HG03354 (cell line): ENCODE results near the gene EFNA2.

Experiments
- ATAC-seq: cut with Tn5 transposase; IDR thresholded peaks from one replicate; pipeline ENCODE4 v1.9.1; 2021; ENCODE audit warnings: mild to moderate bottlenecking; ENCODE audit not compliant: unreplicated experiment, poor library complexity, severe bottlenecking

The EFNA2 gene

DNA sequence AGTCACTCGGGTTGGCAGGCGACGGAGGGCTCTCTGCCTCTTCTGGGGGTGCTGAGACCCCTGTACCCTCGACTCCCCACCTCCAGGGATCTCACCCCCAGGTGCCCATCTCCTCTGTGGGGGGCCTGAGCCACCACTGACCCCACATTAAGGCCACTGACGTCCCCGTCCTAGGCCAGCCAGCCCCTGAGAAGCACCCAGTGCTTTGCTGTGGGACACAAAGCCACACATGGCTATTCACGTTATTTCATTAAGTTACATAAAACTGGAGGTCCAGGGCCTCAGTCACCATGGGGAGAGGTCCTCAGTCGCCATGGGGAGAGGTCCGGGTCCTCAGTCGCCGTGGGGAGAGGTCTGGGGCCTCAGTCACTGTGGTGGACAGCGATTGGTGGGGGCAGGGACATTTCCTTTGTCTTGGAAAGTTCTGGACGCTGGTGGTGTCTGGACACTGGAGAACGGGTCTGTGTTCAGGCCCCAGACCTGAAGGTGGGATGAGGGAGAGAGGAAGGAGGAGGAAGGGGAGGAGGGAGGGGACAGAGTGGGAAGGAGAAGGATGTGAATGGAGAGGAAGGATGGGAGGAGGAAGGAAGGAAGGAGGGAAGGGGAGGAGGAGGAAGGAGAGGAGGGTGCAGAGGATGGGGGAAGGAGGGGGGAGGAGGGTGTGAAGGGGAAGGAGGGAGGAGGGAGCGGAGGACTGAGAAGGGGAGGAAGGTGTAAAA is 3.9 kb upstream of the EFNA2 start:
- ATAC-seq, result no peak

DNA sequence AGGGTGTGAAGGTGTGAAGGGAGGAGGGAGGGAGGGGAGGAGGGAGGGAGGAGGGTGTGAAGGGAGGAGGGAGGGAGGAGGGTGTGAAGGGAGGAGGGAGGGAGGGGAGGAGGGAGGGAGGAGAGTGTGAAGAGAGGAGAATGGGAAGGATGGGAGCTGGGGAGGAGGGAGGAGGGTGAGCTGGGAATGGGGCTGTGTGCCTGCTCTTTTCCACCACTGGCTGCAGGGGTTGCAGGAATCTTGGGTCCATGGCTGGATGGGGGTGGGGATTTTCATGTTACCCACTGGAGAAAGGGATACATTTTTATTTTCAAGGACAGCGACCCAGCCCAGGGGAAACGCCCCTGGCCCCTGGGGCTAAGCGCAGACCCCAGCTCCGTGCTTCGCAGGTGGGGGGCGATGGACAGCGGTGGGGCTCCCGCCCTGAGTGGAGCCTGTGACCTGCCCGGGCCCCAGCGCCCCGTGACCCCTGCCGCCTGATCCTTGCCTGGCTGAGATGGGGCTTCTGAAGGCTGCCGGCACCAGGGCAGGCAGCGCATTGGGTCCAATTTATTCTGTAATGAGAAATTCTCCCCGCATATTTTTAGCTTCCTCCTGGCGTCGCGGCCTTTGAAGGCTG is 3.0 kb upstream of the EFNA2 start:
- ATAC-seq, result no peak

DNA sequence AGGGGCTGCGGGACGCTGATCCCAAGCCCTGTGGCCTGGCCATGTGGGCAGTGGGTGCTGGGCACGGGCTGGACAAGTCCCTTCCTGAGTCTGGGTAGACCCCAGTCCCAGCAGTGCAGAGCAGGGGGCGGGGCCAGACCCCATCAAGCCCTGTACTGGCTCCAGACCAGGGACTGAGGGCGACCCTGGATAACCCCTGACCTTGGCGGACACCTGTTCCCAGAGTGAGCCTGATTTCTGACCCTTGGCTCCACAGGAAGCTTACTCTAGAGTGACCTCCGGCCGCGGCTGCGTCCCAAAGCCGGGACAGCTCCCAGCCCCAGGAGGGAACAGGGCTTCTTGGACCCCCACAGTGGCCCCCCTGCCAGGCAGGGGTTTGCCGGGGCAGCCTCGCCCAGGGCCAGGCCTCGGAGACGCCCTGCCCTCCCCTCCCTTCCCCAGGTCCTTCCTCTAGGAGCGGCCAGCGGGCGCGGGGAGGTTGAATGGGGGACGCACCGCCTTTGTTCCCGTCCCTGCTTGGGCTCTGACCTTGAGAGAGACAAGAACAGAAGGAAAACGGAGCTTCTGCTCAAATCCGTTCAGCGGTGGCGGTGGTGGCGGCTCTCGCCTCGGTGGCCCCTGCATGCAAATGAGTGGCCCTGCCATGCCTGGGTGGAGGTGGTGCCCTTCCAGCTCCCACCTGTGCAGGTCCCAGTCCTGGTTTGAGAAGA is 2.3 kb upstream of the EFNA2 start:
- ATAC-seq, result no peak

DNA sequence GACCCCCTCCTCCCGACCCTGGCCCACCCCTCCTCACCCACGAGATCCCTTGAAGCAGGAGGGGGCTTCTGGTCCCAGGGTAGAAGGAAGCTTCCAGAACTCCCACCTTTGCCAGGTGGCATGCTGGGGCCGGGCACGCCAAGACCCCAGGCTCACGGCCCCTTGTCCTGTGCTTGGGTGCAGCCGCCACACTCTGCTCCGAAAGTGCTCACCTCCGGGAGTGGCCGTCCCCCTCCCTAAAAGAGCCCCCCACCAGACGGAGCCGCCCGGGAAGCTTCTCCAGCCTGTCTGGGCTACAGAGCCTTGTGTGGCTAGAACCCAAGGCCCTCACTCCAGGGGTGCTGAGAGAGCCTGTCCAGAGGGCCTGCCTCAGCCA is 1.8 kb upstream of the EFNA2 start:
- no peak for ATAC-seq

DNA sequence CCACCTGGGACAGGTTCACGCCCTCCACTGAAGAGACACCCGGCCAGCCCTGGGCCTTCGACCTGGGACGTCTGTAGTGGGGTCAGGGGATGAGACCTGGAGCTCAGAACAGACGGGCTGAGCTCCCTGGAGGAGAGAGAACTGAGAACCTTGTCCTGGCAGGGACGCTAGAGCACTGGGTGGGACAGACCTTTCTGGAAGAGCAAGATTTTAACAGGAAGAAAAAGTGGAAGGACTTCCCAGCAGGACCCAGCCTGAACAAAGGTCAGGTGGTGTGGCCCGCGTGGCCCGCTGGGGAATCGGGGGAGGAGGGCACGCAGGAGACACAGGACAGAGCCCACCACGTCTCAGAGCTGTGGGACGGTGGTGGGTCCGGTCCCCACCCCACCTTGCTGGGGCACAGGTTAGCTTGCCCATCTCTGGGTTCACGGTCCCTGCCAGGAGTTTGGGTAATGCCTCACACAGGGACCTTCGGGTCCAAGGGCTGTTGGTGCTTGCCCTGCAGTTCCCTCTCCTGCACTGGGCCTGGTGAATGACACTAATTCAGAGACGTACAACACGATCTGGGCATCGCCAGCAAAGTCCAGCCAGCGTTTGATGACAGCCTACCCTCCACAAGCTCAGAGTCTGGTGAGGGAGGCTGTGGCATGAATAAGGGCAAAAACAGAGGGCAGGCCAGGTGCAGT is 1.2 kb upstream of the EFNA2 start:
- ATAC-seq, result no peak

DNA sequence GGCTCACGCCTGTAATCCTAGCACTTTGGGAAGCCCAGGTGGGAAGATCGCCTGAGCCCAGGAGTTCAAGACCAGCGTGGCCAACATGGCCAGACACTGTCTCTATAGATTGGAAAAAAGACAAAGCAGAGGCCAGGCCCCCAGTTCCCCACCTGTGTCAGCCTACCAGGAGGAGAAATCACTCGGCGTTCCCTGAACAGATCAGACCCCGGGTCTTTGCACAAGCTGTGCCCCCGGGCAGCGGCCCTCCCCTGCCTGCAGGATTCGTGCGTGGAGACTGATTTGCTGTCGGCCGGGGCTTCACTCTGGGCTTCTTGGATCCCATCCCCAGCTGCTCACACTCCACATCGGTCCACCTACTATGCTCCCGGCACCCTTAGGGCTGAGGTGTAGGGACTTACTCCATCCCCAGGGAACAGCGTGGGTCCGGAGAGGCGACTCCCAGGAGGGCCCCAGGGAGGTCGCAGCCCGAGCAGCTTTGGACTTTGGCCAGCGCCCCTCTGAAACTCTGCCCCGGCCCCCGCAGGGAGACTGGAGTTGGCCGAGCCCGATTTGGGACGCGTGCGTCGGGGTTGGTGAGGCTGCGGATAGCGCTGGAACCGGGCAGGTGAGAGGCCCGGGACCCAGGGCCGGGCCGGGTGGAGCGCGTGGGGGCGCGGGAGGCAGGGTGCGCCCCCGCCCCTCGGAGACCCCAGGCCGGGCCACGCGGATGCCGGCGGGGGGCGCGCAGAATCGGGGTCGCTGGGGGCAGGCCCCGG is 515 bp upstream of the EFNA2 start:
- no peak for ATAC-seq

DNA sequence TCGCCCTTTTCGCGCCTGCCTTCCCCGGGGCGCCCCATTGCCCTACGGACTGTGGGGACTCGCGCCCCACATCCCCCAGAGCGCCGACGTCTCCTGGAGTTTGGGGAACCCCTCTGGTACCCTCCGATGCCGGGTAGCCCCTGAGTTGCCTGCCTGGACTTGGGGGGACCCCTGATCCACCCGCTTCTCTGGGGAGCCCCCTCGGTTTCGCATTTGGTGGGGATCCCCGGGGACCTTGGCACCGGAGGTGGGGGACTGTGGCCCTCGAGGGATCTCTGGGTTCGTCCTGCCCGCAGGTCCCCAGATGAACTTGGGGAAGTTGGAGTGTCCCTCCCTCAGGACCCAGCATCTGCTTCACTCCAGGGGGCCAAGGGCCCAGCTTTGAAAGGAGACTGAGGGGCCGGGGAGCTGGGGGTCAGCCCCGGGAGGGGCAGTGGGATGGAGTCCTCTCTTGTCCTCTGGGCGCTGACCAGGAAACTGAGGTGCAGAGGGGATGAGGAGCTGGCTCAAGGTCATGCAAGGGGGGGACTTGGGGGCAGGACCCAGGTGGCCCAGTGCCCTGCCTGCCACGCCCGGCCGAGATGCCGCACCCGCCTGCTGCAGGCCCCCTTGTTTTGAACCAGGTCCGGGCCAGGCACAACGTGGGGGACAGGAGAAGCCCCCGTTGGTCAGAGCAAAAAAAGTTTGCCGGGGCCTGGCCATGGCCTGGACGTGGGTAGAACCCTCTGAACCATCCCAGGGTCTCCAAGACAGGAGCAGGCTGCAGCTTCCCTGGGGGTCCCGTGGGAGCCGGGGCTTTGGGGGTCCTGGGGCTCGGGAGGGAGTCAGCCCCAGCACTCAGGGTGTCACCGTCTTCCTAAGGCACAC is 1.0 kb downstream of the EFNA2 start:
- no peak for ATAC-seq

DNA sequence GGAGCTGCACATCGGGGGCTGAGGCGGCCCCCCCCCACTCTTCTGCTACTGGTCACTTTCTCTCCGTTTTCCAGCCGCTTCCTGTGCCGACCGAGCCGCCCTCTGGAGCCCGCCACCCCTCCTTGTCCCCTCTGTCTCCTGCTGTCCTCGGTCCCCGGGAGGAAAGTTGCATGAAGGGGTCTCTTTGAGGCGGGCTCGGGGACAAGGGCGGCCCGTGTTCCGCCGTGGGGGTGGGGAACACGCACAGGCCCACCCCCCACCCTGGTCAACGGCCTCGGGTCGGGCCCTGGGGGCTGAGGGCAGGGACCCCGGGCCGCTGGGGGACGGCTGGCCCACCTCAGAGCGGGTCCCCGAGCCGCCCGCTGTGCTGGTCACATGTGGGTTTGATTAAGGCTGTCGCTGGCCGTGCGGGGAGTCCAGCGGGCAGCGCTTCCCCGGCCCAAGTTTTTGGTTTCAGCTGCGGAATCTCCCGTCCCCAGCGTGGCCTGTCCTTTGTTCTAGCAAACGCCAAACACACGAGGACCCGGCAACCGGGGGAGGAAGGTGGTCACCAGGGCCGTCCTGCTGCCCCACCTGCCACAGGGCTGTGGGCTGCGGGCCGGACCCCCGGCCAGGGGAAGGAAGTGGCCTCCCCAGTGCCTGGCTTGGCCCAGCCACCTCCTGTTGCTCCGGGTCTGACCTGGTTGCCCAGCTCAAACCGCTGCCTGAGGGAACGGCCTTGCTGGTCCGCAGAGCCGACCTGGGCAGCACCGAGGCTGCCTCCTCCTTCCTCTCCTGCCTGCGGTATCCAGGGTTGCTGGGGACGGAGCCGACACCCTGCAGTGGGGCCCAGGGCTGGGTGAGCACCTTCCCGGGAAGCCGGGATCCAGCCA is 1.9 kb downstream of the EFNA2 start:
- no peak for ATAC-seq

DNA sequence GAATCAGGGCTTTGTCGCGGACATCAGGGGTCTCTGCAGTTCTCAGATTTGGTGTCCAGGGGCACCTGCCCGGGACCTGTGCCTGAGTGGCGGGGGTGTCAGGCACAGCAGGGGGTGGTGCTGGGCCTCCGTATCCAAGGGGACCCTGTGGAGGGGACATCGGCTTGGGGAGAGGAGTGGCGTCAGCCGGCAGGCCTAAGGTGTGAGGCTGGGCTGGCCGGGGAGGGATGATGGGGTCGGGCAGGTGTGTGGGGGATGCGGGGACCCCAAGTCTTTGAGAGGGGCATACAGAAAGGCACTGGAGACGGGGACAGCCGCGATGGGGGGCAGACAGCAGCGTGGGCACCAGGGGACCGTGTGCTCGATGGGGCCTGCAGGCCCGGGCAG is 2.5 kb downstream of the EFNA2 start:
- no peak for ATAC-seq

DNA sequence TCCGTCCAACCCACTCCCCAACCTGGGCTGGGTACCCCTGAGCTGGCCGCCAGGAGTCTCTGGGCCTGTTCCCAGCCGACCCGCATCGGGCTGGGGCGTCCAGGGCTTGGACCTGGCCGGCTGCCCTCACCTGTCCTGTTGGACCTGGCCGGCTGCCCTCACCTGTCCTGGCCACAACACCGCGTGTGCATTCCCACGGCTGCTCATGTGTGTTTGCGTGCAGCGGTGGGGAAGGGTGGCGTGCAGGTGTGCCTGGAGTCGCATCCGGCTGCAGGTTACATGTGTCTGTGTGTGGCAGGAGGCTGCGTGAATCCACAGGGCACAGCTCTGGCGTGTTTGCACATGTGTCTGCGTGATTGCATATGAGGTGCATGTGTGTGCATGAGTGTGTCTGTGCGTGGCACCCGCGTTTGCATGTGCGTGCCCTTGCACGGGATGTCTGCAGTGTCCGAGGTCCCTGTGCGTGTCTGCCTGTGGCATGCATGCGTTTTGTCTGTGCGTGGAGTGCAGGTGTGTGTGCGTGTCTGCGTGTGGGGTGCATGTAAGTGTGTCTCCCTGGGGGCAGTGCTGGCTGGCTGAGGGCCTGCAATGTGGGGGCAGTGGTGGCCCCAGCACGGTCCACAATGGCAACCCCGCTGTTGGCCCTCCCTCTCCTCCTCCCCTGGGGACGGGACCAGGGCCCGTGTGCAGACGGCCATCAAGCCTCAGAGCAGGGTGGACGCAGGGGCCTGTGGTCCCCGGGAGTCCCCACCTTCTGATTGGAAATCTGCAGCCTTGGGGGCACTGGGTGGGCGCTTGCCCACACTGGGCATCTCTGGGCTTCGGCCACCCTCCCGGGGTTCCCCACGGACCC is 3.4 kb downstream of the EFNA2 start:
- ATAC-seq, result no peak

DNA sequence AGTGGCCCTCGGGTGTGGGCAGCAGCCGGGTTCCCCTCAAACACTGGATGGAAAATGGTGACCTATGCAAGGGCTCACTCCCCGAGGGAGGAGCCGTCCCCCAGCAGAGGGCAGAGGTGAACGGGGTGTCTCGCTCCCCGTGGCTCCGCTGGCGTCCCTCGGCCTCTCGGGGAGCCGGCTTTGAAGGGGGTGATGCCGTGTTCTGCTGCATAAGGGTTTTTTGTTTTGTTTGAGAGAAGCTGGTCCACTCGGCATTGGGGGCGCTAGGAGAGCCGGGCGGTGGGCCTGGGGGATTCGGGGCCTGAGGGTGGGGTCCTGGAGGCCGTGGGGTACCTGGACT is 4.0 kb downstream of the EFNA2 start:
- no peak for ATAC-seq

DNA sequence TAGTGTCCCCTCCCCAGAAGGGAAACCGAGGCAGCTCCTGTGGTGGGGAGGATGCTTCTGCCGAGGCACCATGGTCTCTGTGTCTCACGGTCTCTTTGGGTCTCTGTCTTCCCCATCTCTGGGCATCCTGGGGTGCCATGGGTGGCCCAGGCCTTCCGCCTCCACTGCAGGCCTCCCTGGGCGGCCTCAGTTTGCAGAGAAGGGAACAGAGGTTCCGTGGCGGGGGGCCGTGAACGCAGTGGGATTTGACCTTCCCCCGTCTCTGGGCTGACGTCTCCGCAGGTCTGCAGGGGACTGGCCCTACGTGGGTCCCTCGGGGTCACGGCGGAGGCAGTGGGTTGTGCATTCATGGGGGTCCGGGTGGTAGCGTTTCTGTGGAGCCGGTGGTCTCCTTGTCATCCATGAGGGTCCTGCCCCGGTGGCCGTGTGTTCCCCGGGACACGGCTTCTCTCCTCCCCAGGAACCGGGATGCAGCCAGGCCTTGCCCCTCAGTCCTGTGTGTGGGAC is 4.6 kb downstream of the EFNA2 start:
- ATAC-seq, result no peak

DNA sequence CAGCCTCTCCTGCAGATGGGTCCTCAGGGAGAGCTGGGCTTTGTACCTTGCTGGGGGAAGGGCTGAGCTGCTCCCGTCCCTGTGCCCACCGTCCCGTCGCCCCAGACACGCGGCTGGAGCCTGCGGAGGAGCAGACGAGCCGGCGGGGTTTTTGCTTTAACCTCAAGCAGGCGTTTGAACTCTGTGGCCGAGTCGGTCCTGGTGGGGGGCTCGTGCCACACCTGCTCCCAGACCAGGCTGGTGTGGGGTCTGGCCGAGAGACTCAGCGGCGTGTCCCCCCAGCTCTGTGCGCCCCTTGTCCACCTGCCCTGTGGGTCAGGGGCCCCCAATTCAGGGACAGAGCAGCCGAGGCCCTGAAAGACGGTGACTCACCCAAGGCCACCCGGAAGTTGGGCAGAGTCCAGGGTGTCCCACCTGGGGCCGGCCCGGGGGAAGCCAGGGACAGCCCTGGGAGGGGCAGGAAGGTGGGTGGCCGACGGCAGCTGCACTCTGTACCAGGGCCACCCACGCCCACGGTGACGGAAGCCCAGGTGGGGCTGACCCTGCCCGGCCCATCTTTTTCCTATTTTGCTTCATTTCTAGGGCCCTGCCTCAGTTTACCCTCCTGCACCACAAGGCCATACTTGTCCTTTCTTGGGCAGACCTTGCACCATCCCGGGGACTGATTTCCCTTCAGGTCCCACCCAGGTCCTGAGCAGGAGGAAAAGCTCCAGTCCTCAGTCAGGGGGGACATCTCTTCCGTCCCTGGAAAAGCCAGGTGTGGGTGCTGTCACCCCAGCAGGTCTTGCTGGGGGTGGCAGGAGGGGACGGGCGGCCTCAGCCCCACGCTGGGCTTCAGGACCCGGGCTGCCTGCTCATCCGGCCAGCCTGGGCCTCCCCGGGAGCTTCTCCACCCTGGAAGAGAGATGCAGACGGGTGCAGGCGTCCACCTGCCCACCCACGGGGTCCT is 5.3 kb downstream of the EFNA2 start:
- ATAC-seq, result no peak

DNA sequence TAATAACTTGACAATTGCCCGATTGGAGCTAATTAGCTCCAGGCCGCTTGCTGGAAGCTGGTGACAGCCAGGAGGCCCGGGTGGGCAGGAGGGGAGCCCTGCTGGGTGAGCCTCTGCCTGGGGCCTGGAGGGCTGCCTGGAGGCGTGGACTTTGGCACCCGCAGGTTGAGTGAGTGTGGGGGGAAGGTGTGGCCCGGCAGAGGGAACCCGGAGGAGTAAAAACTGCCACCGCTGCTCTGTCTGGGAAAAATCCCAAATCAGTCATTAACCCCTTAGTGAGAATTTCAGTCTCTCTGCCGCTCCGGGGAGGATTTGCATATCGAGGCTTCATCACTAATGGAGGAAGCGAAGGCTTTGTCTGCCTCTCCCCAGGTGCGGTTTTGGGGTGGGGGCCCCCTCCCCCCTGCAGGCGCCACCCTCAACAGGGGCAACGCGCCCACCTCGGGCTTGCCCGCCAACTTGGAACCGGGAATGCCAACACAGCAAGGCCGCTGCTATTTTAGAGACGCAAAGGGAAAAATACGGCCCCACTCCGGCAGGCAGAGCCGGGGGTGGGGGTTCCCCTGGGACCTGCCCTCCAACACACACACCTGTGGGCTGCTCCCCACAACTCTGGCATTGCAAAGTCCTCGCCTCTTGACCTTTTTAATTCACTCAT is 6.2 kb downstream of the EFNA2 start:
- no peak for ATAC-seq

DNA sequence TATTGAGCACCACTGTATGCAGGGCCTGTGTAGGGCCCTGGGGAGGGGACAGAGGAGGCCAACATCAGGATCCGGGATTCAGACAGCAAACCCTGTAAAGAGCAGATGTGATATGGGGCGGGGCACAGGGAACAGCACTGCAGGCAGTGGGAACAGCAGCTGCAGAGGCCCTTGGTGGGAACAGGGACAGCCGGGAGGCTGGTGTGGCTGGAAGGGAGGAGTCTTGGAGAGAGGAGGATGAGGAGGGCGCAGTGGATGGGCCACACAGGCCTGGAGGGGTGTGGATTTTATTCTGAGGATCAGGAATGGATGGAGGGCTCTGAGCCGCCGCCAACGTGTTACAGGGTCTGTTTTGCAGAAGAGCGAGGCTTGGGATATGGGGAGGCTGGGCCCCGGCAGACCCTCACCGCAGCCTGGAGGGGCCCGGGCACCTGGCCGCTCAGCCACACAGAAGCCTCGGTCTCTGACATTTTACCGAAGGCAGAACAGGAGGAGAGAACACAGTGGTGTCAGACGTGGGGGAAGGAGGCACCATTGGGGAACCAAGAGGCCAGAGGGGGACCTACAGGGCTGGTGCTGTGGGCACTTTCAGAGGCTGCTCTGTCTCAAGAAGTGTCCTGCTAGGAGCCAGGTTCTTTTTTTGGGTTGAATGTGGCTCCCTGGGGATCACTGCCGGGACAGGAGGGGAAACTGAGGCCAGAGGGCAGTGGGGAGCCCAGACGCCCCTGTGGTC is 6.9 kb downstream of the EFNA2 start:
- no peak for ATAC-seq
